ENCODE data around the gene SHF.

Gene SHF

GRCh38 chr15:45134046-45134445 is 53.7 kb downstream of the SHF start:
- H3K27ac ChIP-seq (ENCODE audit: low read depth, low read length) = no peak overlapping the region
- H3K4me1 ChIP-seq (ENCODE audit: control insufficient read depth, insufficient read depth, low read length) = no peaks in the 10 kb centered on the region
- H3K9ac ChIP-seq (ENCODE audit: low read depth, low read length) = no peak overlapping the region
- no peak overlapping the region for H3K4me3 ChIP-seq (ENCODE audit: low read depth, low read length)
- H3K27me3 ChIP-seq (ENCODE audit: control insufficient read depth, insufficient read depth, low read length) = peaks cover 89% of the 10 kb centered on the region
- H3K9me3 ChIP-seq (ENCODE audit: control insufficient read depth, insufficient read depth, low read length) = no peaks in the 10 kb centered on the region
- H3K36me3 ChIP-seq (ENCODE audit: control insufficient read depth, insufficient read depth, low read length) = no peaks in the 10 kb centered on the region

GRCh38 chr15:45133561-45133920 is 54.2 kb downstream of the SHF start:
- H3K27ac ChIP-seq (ENCODE audit: low read depth, low read length) = no peak overlapping the region
- H3K9me3 ChIP-seq (ENCODE audit: control insufficient read depth, insufficient read depth, low read length) = no peaks in the 10 kb centered on the region
- H3K27me3 ChIP-seq (ENCODE audit: control insufficient read depth, insufficient read depth, low read length) = peaks cover 94% of the 10 kb centered on the region
- no peaks in the 10 kb centered on the region for H3K4me1 ChIP-seq (ENCODE audit: control insufficient read depth, insufficient read depth, low read length)
- no peak overlapping the region for H3K9ac ChIP-seq (ENCODE audit: low read depth, low read length)
- no peaks in the 10 kb centered on the region for H3K36me3 ChIP-seq (ENCODE audit: control insufficient read depth, insufficient read depth, low read length)
- no peak overlapping the region for H3K4me3 ChIP-seq (ENCODE audit: low read depth, low read length)

DNA sequence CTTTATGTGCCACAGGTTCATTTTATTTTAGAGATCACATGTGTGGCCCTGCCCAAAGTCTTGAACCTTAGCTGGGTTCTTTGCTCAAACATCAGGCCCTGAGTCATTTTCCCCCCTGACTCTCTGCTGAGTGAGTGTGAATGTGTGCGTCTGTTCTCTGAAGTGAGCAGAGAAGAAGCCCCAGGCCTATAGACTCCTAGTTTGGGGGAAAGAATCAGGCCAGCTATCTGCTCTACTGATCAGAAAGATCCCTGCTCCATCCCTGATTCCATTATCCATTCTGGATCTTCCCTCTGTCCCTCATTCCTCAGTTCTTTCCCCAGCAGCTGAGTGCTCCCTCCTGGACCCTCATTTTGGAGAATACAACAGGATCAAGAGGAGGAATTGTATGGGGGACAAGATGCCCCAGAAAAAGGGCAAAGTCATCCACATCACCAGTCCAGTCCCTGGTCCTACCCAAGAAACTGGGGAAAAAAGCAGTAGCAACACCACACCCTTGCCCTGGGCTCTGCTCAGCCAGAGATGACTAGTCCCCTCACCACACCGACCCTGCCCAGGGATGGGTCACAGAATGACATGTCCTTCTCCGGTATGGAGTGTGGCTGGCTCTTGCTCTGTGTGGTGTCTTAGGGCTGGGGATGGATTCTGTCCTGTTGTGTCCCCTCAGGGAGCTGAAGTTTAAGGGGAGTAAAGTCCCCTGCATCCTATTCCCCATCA is 54.8 kb downstream of the SHF start:
- no peaks in the 10 kb centered on the region for H3K4me1 ChIP-seq (ENCODE audit: control insufficient read depth, insufficient read depth, low read length)
- H3K36me3 ChIP-seq (ENCODE audit: control insufficient read depth, insufficient read depth, low read length) = no peaks in the 10 kb centered on the region
- H3K4me3 ChIP-seq (ENCODE audit: low read depth, low read length) = no peak overlapping the region
- no peaks in the 10 kb centered on the region for H3K9me3 ChIP-seq (ENCODE audit: control insufficient read depth, insufficient read depth, low read length)
- H3K27me3 ChIP-seq (ENCODE audit: control insufficient read depth, insufficient read depth, low read length) = peaks cover 94% of the 10 kb centered on the region
- no peak overlapping the region for H3K27ac ChIP-seq (ENCODE audit: low read depth, low read length)
- no peak overlapping the region for H3K9ac ChIP-seq (ENCODE audit: low read depth, low read length)

DNA sequence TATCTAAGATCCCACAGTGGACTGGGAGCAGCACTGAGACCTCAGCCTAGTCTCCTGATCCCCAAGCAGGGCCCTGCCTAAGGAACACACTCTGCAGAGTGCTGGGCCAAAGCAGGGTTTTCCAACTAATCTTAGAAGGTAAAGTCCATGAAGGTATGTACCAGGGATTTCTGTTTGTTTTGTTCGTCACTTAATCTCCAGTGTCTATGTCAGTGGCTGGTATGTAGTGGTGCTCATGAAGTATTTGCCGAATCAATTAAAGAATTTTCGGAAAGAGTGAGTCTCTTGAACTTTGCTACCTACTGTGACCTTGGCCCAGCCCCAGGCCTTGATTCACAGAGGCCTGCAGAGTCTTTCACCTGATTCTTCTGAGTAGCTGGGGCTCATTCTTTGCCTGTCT is 56.3 kb downstream of the SHF start:
- Histone ChIP-seq H3K27me3 (ENCODE audit: control insufficient read depth, insufficient read depth, low read length) (peaks cover 97% of the 10 kb centered on the region), H3K9ac (ENCODE audit: low read depth, low read length) (no peak overlapping the region)

GRCh38 chr15:45130291-45131000 is 57.3 kb downstream of the SHF start:
- H3K9ac ChIP-seq (ENCODE audit: low read depth, low read length) = no peak overlapping the region
- H3K4me3 ChIP-seq (ENCODE audit: low read depth, low read length) = peak overlapping the region; percentile 70
- H3K36me3 ChIP-seq (ENCODE audit: control insufficient read depth, insufficient read depth, low read length) = no peaks in the 10 kb centered on the region
- peaks cover 100% of the 10 kb centered on the region for H3K27me3 ChIP-seq (ENCODE audit: control insufficient read depth, insufficient read depth, low read length)
- no peaks in the 10 kb centered on the region for H3K9me3 ChIP-seq (ENCODE audit: control insufficient read depth, insufficient read depth, low read length)
- H3K27ac ChIP-seq (ENCODE audit: low read depth, low read length) = no peak overlapping the region
- no peaks in the 10 kb centered on the region for H3K4me1 ChIP-seq (ENCODE audit: control insufficient read depth, insufficient read depth, low read length)

More for the DNA sequence above, 56.3 kb downstream of the SHF start:
- Histone ChIP-seq H3K36me3 (ENCODE audit: control insufficient read depth, insufficient read depth, low read length) (no peaks in the 10 kb centered on the region), H3K4me3 (ENCODE audit: low read depth, low read length) (no peak overlapping the region), H3K4me1 (ENCODE audit: control insufficient read depth, insufficient read depth, low read length) (no peaks in the 10 kb centered on the region), H3K27ac (ENCODE audit: low read depth, low read length) (no peak overlapping the region), H3K9me3 (ENCODE audit: control insufficient read depth, insufficient read depth, low read length) (no peaks in the 10 kb centered on the region)

DNA sequence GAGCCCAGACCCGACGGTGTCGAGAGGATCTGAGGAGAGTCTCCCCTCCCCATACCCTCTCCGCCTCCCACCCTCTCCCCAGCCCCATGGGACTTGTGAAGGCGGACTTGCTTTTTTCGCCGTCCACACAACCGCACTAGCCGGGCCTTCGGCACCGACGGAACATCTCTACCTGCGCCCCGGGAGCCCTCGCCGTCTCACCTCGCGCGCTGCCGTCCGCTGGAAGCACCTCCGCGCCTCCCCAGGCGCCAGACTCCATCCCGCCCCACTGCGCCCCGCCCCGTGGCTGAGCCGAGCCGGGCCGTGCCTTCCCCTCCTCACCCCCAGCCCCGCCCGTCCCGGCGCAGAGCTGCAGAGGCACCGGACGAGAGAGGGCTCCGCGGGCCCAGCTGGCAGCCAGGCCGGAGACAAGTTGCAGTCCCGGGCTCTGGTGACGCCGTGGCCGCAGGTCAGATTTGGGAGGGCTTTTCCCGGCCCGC is 58.1 kb downstream of the SHF start, which contains the start of the genes DUOX1 and DUOXA1:
Gene DUOX1 (plus strand): TSS at position 344 of the 479 bp plus-strand sequence. CDS start 1,973 bp downstream, outside the sequence.
Gene DUOXA1 (minus strand): TSS at position 229 of the 479 bp plus-strand sequence. CDS start 6,865 bp downstream, outside the sequence.
- no peak within 1 kb of the TSS for H3K9ac ChIP-seq (ENCODE audit: low read depth, low read length)
- no peaks in the 10 kb centered on the region for H3K4me1 ChIP-seq (ENCODE audit: control insufficient read depth, insufficient read depth, low read length)
- H3K4me3 ChIP-seq (ENCODE audit: low read depth, low read length) = peak within 1 kb of the TSS; percentile 70
- no peaks in the 10 kb centered on the region for H3K9me3 ChIP-seq (ENCODE audit: control insufficient read depth, insufficient read depth, low read length)
- H3K27me3 ChIP-seq (ENCODE audit: control insufficient read depth, insufficient read depth, low read length) = peaks cover 100% of the 10 kb centered on the region
- no peak within 1 kb of the TSS for H3K27ac ChIP-seq (ENCODE audit: low read depth, low read length)
- no peaks in the 10 kb centered on the region for H3K36me3 ChIP-seq (ENCODE audit: control insufficient read depth, insufficient read depth, low read length)

- Histone ChIP-seq H3K27me3 (ENCODE audit: control insufficient read depth, insufficient read depth, low read length) (peaks cover 98% of the 10 kb centered on the region), H3K4me1 (ENCODE audit: control insufficient read depth, insufficient read depth, low read length) (no peaks in the 10 kb centered on the region), H3K9ac (ENCODE audit: low read depth, low read length) (no peak overlapping the region), H3K9me3 (ENCODE audit: control insufficient read depth, insufficient read depth, low read length) (no peaks in the 10 kb centered on the region), H3K36me3 (ENCODE audit: control insufficient read depth, insufficient read depth, low read length) (no peaks in the 10 kb centered on the region), H3K27ac (ENCODE audit: low read depth, low read length) (no peak overlapping the region), H3K4me3 (ENCODE audit: low read depth, low read length) (peak overlapping the region; percentile 70)
These were observed 58.7 kb downstream of the SHF start for GRCh38 chr15:45128971-45129639.

GRCh38 chr15:45126535-45127158 is 61.1 kb downstream of the SHF start:
- no peak overlapping the region for H3K27ac ChIP-seq (ENCODE audit: low read depth, low read length)
- H3K36me3 ChIP-seq (ENCODE audit: control insufficient read depth, insufficient read depth, low read length) = no peaks in the 10 kb centered on the region
- peaks cover 97% of the 10 kb centered on the region for H3K27me3 ChIP-seq (ENCODE audit: control insufficient read depth, insufficient read depth, low read length)
- no peaks in the 10 kb centered on the region for H3K4me1 ChIP-seq (ENCODE audit: control insufficient read depth, insufficient read depth, low read length)
- H3K9me3 ChIP-seq (ENCODE audit: control insufficient read depth, insufficient read depth, low read length) = no peaks in the 10 kb centered on the region
- no peak overlapping the region for H3K9ac ChIP-seq (ENCODE audit: low read depth, low read length)
- H3K4me3 ChIP-seq (ENCODE audit: low read depth, low read length) = no peak overlapping the region

DNA sequence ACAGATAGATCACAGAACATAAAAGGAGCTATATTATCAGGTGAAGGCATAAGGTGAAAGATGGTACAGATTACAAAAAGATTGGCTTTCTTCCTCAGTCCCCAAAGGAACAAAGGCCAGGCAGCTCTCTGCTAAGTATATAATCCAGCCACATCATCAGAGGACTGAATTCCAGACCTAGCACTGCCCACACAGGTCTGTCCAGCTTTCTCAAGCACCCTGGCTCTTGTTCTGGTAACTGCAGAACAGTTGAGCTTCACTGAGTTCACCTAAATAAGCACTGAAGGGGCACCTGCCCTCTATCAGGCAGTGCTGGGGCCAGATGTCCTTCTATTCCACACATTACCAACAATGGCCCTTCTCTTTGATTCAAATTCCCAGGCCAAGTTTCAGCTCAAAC is 64.4 kb downstream of the SHF start:
- Histone ChIP-seq H3K27me3 (ENCODE audit: control insufficient read depth, insufficient read depth, low read length) (peaks cover 84% of the 10 kb centered on the region), H3K9me3 (ENCODE audit: control insufficient read depth, insufficient read depth, low read length) (no peaks in the 10 kb centered on the region), H3K4me1 (ENCODE audit: control insufficient read depth, insufficient read depth, low read length) (no peaks in the 10 kb centered on the region), H3K27ac (ENCODE audit: low read depth, low read length) (no peak overlapping the region), H3K36me3 (ENCODE audit: control insufficient read depth, insufficient read depth, low read length) (no peaks in the 10 kb centered on the region), H3K9ac (ENCODE audit: low read depth, low read length) (no peak overlapping the region), H3K4me3 (ENCODE audit: low read depth, low read length) (no peak overlapping the region)

DNA sequence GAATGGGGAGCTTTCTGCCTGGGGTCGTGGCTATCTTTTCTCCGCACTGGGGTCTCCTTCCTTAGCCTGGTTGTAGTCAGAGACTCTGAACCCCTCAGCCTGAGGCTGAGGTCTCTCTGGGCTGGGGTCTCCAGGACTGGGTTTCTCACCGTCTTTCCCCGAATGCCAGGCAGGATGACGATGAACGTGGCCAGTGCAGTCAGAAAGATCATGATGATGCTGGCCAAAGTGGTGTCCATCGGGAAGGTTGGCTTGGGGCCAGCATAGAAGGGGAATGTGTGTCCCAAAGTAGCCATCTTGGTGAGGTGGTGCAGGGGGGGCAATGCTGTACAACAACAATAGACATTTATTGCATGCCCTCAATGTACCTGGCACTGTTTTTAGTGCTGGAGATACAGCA is 65.0 kb downstream of the SHF start:
- H3K4me1 ChIP-seq (ENCODE audit: control insufficient read depth, insufficient read depth, low read length) = no peaks in the 10 kb centered on the region

More for the DNA sequence above, 65.0 kb downstream of the SHF start:
- H3K36me3 ChIP-seq (ENCODE audit: control insufficient read depth, insufficient read depth, low read length) = no peaks in the 10 kb centered on the region
- no peak overlapping the region for H3K9ac ChIP-seq (ENCODE audit: low read depth, low read length)
- H3K9me3 ChIP-seq (ENCODE audit: control insufficient read depth, insufficient read depth, low read length) = no peaks in the 10 kb centered on the region
- H3K27me3 ChIP-seq (ENCODE audit: control insufficient read depth, insufficient read depth, low read length) = peaks cover 83% of the 10 kb centered on the region
- no peak overlapping the region for H3K27ac ChIP-seq (ENCODE audit: low read depth, low read length)
- no peak overlapping the region for H3K4me3 ChIP-seq (ENCODE audit: low read depth, low read length)

All from HUES48 (cell line).